ENCODE measurements around the gene TGFA.

The TGFA gene

GRCh38 chr2:70412294-70413070 is 141.1 kb downstream of the TGFA start:
- DNase-seq: no peak

GRCh38 chr2:70411483-70412125 is 142.0 kb downstream of the TGFA start:
- no peak for DNase-seq

GRCh38 chr2:70403267-70404053 is 150.2 kb downstream of the TGFA start:
- DNase-seq: no peak

GRCh38 chr2:70400539-70400938 is 153.1 kb downstream of the TGFA start:
- DNase-seq: no peak

- DNase-seq: no peak
Observed at GRCh38 chr2:70399046-70399445, 154.6 kb downstream of the TGFA start.

All from HCEC 1CT (cell line).